GM21717 (cell line): ENCODE measurements around the gene ZBTB16.

ENCODE experiments used
- ATAC-seq: cut with Tn5 transposase; IDR thresholded peaks from one replicate; pipeline ENCODE4 v1.9.1; 2021; ENCODE audit warnings: mild to moderate bottlenecking, moderate library complexity; ENCODE audit not compliant: unreplicated experiment

Gene ZBTB16

GRCh38 chr11:114293201-114293711 is 233.7 kb downstream of the ZBTB16 start:
- no peak for ATAC-seq

- no peak for ATAC-seq
Observed at GRCh38 chr11:114295676-114296604, 236.4 kb downstream of the ZBTB16 start, which contains the start of gene NNMT. Gene NNMT (plus strand): TSS chr11:114296399. CDS start chr11:114296557, 158 bp downstream.

GRCh38 chr11:114296605-114297372 is 237.3 kb downstream of the ZBTB16 start:
- ATAC-seq: no peak

GRCh38 chr11:114297806-114298709 is 238.5 kb downstream of the ZBTB16 start:
- ATAC-seq: no peak

GRCh38 chr11:114298710-114299109 is 239.2 kb downstream of the ZBTB16 start:
- ATAC-seq: no peak
